Peyer's patch (tissue), 4 donors: ENCODE results near the gene NTN1. TPM values are rescaled to one million over a fixed set of nuclear protein-coding genes. Genes with fewer than 3 reads are reported as not detected.

Experiments used
- DNase-seq, 3 donors: peaks; one replicate each; pipeline ENCODE4 v3.0.0-alpha.2; 2017 to 2019
- H3K27ac ChIP-seq, 4 donors: fragments of 200-600 bp; sonication (generic); one replicate each; pipeline ENCODE4 v1.5.1; 2016 to 2019
- H3K27me3 ChIP-seq, 2 donors: fragments of 200-600 bp; sonication (generic); one replicate each; pipeline ENCODE4 v1.5.1; 2019
- H3K36me3 ChIP-seq, 3 donors: fragments of 200-600 bp; sonication (generic); one replicate each; pipeline ENCODE4 v1.5.1; 2016 to 2019
- H3K4me1 ChIP-seq, 4 donors: fragments of 200-600 bp; sonication (generic); one replicate each; pipeline ENCODE4 v1.5.1; 2016 to 2019
- H3K4me3 ChIP-seq, 4 donors: fragments of 200-600 bp; sonication (generic); 1 replicate in 3 of 4; 2 replicates in 1 of 4; pipeline ENCODE4 v1.5.1; 2016 to 2019; ENCODE audit warnings: mild to moderate bottlenecking in 1 of 4
- H3K9me3 ChIP-seq, 4 donors: fragments of 200-600 bp; sonication (generic); one replicate each; pipeline ENCODE4 v1.5.1; 2016 to 2019; ENCODE audit warnings: mild to moderate bottlenecking in 1 of 4
- POLR2A ChIP-seq, 2 donors: fragments of 450-650 bp; IDR thresholded peaks; one replicate each; pipeline ENCODE4 v1.5.1; 2017; ENCODE audit warnings: antibody characterized with exemption in 2 of 2, mild to moderate bottlenecking in 2 of 2, moderate library complexity in 2 of 2
- total RNA-seq, 4 donors: library from RNA; depleted of rRNA; stranded (reverse); fragments of >200 nt; gene quantifications; one replicate each; pipeline ENCODE4 v1.1.0, GENCODE V29; 2016
- TF ChIP-seq, protein P1 (sequence below), 6 experiments: fragments of 450-650 bp in 4 of 6; fragments of 200-600 bp in 2 of 6; sonication (generic) in 1 of 6; IDR thresholded peaks; one replicate each; pipeline ENCODE4 v1.5.1; 2017 to 2019; ENCODE audit warnings: antibody characterized with exemption in 6 of 6, mild to moderate bottlenecking in 3 of 6, moderate library complexity in 1 of 6

Gene NTN1
- total RNA-seq, 4 donors from 2014 or later = 4.0 to 17.3 (median 10.9) TPM

DNA sequence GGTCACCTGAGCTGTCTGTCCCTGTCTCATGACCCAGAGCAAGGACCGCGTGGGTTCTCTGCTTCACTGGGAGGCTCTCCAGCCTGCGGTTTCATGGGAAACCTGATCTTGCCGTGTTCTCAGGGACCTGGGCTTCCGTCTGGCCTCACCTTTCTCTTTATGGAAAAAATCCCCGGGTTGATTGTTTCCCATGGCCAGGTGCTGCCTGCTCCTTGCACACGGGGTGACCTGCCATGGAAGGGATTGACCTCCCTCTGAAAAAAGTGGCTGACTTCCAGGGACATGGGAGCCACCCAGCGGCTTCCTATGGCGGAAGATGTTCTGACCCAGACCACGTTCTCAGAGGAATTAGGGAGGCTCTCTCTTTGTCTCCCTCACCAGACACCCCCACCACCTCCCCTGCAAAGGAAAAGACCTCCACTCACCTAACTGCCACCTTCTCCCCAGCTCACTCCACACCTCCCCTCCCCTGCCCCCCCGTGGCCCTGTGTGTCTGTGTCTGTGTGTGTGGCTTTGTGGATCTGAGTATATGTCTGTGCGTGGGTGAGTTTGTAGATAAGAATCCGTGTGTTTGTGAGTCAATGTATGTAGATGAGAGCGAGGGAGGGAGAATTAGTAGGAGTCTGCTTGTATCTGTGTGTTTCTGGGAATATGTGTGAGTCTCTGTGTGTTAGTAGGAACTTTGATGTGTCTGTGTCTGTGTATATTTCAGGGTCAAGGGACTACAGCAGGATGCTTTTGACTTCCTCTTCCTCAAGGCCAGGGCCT lies 154.6 kb downstream of the NTN1 start:
- H3K36me3 ChIP-seq = no peaks in the 10 kb centered on the region
- no peaks in the 10 kb centered on the region for H3K9me3 ChIP-seq
- H3K27ac ChIP-seq = no peak overlapping the region
- H3K4me3 ChIP-seq = no peak overlapping the region
- H3K4me1 ChIP-seq = no peaks in the 10 kb centered on the region
- TF ChIP-seq, protein P1, sequence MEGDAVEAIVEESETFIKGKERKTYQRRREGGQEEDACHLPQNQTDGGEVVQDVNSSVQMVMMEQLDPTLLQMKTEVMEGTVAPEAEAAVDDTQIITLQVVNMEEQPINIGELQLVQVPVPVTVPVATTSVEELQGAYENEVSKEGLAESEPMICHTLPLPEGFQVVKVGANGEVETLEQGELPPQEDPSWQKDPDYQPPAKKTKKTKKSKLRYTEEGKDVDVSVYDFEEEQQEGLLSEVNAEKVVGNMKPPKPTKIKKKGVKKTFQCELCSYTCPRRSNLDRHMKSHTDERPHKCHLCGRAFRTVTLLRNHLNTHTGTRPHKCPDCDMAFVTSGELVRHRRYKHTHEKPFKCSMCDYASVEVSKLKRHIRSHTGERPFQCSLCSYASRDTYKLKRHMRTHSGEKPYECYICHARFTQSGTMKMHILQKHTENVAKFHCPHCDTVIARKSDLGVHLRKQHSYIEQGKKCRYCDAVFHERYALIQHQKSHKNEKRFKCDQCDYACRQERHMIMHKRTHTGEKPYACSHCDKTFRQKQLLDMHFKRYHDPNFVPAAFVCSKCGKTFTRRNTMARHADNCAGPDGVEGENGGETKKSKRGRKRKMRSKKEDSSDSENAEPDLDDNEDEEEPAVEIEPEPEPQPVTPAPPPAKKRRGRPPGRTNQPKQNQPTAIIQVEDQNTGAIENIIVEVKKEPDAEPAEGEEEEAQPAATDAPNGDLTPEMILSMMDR (IDR thresholded peaks at IDR 0.05) = no peak
- TF ChIP-seq POLR2A (IDR thresholded peaks at IDR 0.05) = no peak
- H3K27me3 ChIP-seq = no peaks in the 10 kb centered on the region
- DNase-seq = no peak

DNA sequence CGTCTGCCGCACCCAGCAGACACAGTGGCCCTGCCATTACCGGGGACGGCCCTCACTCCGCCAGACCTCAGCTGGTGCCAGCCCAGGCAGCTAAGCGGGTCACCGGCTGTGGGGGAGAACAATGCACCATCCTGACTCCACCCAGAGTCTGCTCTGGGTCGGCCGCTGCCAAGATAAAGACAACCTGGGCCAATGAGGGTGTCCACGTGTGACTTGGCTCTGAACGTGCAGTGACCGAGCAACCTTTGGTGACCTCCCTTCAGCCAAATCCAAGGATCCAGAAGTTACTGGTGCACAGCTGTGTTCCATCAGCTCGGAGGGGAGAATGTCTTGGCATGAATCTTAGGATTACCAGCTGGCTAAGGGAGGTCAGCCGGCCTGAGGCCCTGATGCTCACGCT lies 155.9 kb downstream of the NTN1 start:
- Histone ChIP-seq H3K4me3 (no peak overlapping the region), H3K36me3 (no peaks in the 10 kb centered on the region), H3K27ac (no peak overlapping the region), H3K9me3 (no peaks in the 10 kb centered on the region), H3K4me1 (no peaks in the 10 kb centered on the region), H3K27me3 (no peaks in the 10 kb centered on the region)
- DNase-seq = no peak
- TF ChIP-seq POLR2A (IDR thresholded peaks at IDR 0.05) = no peak
- TF ChIP-seq, protein P1 (IDR thresholded peaks at IDR 0.05) = no peak

DNA sequence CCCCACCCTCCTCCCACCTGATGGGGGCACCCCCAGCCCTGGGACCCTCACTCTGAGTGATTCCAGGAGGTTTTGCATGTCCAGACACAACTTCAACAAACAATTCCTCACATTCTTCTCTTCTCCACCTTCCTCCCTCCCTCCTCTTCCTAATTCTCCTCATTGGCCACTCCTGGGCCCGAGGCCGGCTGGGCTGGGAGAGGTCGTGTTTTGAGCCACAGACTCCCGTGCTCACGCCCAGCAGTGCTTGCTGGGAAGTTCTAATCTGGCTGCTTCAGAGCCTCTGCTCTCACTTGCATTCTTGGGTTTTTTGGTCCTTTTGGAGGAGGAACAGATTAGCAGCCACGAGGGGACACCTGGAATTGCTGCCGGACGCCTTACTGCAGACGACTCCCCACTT lies 157.0 kb downstream of the NTN1 start:
- H3K36me3 ChIP-seq = no peaks in the 10 kb centered on the region
- DNase-seq = no peak
- no peaks in the 10 kb centered on the region for H3K4me1 ChIP-seq
- H3K27me3 ChIP-seq = no peaks in the 10 kb centered on the region
- H3K4me3 ChIP-seq = no peak overlapping the region
- no peaks in the 10 kb centered on the region for H3K9me3 ChIP-seq
- TF ChIP-seq, protein P1 (IDR thresholded peaks at IDR 0.05) = no peak
- TF ChIP-seq POLR2A (IDR thresholded peaks at IDR 0.05) = no peak
- H3K27ac ChIP-seq = no peak overlapping the region

DNA sequence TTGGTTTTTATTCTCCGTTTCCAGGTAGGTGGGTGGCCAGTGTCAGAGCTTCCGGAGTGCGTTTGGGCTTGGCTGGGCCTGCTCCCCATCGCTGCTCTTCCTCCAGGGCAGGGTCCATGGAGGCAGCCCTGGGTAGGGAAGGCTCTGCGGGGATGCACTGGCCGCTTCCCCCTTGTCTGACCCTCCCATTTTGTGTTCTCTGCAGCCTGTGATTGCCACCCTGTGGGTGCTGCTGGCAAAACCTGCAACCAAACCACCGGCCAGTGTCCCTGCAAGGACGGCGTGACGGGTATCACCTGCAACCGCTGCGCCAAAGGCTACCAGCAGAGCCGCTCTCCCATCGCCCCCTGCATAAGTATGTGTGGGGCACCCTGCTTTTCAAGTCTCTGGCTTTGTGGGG lies 158.3 kb downstream of the NTN1 start:
- Histone ChIP-seq H3K27ac (no peak overlapping the region), H3K36me3 (no peaks in the 10 kb centered on the region), H3K4me1 (no peaks in the 10 kb centered on the region), H3K27me3 (no peaks in the 10 kb centered on the region), H3K9me3 (no peaks in the 10 kb centered on the region), H3K4me3 (no peak overlapping the region)
- DNase-seq = no peak
- TF ChIP-seq POLR2A (IDR thresholded peaks at IDR 0.05) = no peak
- TF ChIP-seq, protein P1 (IDR thresholded peaks at IDR 0.05) = no peak

DNA sequence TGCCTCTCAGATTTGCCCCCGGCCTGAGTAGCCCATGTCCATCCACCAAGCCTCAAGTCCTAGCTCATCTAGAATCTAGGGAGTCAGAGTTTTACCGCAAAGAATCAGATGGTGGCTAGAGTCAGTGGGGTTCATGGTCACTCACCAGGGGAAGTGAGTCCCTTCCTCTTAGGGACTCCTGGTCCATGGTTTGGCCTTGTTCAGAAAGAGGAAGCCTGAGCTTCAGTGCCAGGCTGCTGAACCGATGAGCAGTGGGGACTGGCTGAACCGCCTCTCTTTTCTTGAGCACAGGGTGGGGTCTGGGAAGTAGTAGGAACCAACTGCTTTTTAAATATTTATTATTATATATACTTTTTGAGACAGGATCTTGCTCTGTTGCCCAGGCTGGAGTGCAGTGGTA lies 160.3 kb downstream of the NTN1 start:
- no peaks in the 10 kb centered on the region for H3K36me3 ChIP-seq
- no peak for DNase-seq
- no peak overlapping the region for H3K4me3 ChIP-seq
- H3K27me3 ChIP-seq = no peaks in the 10 kb centered on the region
- no peak overlapping the region for H3K27ac ChIP-seq
- H3K9me3 ChIP-seq = no peaks in the 10 kb centered on the region
- TF ChIP-seq POLR2A (IDR thresholded peaks at IDR 0.05) = no peak
- H3K4me1 ChIP-seq = no peaks in the 10 kb centered on the region

DNA sequence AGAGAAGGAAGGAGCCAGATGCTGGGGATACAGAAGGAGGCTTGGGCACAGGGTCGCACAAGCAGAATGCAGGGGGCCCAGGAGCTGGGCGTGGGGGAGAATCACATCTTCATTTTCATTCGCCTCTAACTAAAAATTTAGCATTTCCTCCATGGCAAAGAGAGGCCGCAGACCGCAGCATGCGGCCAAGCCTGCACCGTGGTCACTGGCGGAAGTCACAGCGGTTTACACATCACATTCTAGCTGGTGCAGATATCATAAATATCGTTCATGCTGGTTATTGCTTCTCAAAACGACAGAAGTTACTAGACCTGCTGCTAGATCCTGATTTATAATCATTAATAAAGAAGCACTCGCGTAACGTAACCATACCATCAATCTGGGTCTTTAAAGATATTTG lies 162.0 kb downstream of the NTN1 start:
- no peaks in the 10 kb centered on the region for H3K36me3 ChIP-seq
- H3K4me1 ChIP-seq = no peaks in the 10 kb centered on the region
- H3K27ac ChIP-seq = no peak overlapping the region
- H3K27me3 ChIP-seq = no peaks in the 10 kb centered on the region
- DNase-seq = no peak
- H3K4me3 ChIP-seq = no peak overlapping the region
- no peaks in the 10 kb centered on the region for H3K9me3 ChIP-seq
- TF ChIP-seq, protein P1 (IDR thresholded peaks at IDR 0.05) = no peak
- TF ChIP-seq POLR2A (IDR thresholded peaks at IDR 0.05) = no peak
